OCI-LY3 (cell line): ENCODE results near the gene SCYL3.

Experiments used
- EZH2phosphoT487 ChIP-seq: fragments of 200-600 bp; shearing (Covaris generic); IDR thresholded peaks from 2 replicates; pipeline ENCODE4 v1.6.1; 2018; ENCODE audit warnings: antibody characterized with exemption, mixed run types, low read depth
- TF ChIP-seq, protein P1 (sequence below): fragments of 200-600, 300-600 bp; sonication (generic); IDR thresholded peaks from 2 replicates; pipeline ENCODE4 v1.5.1; 2014; ENCODE audit warnings: antibody characterized with exemption, low read length, low read depth

GRCh38 chr1:169941982-169942830 lies 48.5 kb upstream of the SCYL3 start:
- TF ChIP-seq, protein P1, sequence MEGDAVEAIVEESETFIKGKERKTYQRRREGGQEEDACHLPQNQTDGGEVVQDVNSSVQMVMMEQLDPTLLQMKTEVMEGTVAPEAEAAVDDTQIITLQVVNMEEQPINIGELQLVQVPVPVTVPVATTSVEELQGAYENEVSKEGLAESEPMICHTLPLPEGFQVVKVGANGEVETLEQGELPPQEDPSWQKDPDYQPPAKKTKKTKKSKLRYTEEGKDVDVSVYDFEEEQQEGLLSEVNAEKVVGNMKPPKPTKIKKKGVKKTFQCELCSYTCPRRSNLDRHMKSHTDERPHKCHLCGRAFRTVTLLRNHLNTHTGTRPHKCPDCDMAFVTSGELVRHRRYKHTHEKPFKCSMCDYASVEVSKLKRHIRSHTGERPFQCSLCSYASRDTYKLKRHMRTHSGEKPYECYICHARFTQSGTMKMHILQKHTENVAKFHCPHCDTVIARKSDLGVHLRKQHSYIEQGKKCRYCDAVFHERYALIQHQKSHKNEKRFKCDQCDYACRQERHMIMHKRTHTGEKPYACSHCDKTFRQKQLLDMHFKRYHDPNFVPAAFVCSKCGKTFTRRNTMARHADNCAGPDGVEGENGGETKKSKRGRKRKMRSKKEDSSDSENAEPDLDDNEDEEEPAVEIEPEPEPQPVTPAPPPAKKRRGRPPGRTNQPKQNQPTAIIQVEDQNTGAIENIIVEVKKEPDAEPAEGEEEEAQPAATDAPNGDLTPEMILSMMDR = no peak
- no peak for TF ChIP-seq EZH2phosphoT487
